SH-SY5Y (cell line): ENCODE results near the gene DIDO1.

ENCODE experiments used
- GATA2 ChIP-seq: IDR thresholded peaks from 2 replicates; pipeline ENCODE4 v1.6.1; 2011; ENCODE audit warnings: mild to moderate bottlenecking, low read depth, low read length
- GATA3 ChIP-seq: IDR thresholded peaks from 2 replicates; pipeline ENCODE4 v1.6.1; 2011; ENCODE audit warnings: low read depth, mild to moderate bottlenecking, low read length, moderate library complexity

DIDO1 gene

DNA sequence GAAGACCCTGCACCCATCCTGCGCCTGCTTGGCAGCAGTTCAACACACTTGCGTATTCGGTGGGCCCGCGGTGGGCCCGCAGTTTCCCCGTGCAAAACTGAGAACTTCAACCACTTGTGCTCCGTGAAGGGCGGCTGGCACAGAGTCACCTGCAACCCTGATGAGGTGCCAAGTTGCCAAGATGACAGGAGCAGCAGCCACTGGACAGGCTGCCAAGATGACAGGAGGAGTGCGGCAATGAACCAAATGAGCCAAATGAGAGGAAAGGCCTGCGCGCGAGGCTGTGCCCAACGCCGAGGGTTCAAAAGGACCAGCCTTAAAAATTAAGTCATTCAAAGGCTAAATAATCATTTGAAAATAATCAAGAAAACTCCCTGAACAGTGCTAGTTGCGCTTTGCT, 20.1 kb downstream of the DIDO1 start:
- TF ChIP-seq GATA2 (no peak), GATA3 (no peak)

GRCh38 chr20:62905536-62906117, 20.7 kb downstream of the DIDO1 start:
- TF ChIP-seq GATA3 (no peak), GATA2 (no peak)

DNA sequence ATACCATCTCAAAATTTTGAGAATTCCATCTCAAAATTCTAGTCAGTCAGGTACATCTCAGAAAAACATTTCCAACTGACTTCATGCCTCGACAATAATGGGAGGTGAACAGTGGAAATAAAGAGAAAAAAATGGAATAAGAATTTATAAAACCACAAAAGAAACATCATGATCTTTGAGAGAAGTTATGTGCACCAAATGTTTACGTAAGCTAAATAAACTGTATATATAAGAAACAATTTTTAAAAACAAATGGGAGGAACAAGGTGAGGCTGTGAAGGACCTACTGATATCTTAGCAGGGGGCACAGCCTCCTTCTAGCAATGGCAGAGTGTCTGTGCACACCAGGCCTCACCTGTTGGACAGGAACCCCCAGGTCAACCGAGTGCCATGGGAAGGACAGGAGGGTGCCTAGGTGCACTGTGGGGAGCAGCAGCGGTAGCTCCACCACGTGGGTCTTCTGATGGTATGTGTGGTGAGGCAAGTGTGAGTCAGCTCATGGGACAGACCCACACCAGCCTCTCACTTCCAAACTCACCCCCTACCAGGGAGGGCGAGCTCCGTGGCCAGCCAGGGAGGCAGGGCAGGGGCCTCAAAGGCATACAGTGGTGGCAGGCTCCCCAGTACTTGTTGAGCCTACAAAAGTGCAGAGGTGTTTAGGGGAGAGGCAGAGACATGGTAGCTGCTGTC, 23.2 kb downstream of the DIDO1 start:
- no peak for TF ChIP-seq GATA3
- no peak for TF ChIP-seq GATA2

GRCh38 chr20:62901891-62902290, 24.4 kb downstream of the DIDO1 start:
- no peak for TF ChIP-seq GATA2
- no peak for TF ChIP-seq GATA3

GRCh38 chr20:62900692-62901584, 25.4 kb downstream of the DIDO1 start:
- TF ChIP-seq GATA3, result no peak
- TF ChIP-seq GATA2, result no peak

- no peak for TF ChIP-seq GATA3
- TF ChIP-seq GATA2, result no peak
These were observed 26.1 kb downstream of the DIDO1 start for GRCh38 chr20:62900052-62900691.

DNA sequence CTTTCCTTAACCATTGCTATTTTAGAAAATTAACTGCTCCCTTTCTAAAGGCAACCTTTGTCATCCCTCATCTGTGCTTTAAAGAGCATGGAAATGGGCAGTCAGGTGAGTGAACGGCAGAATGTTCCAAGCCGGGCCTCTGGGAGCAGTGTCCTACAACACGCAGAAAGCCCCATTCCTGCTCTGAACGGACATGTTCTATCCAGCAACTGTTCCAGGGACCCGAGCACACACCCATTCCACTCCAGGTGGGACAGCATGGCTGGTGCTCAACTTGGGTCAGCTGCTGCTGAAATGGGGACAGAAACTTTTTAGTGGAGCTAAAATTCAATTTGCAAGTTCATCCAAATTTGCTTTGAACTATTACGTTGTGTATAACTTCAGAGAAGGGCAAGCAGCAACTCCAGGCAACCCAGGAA, 26.7 kb downstream of the DIDO1 start:
- TF ChIP-seq GATA3, result no peak
- no peak for TF ChIP-seq GATA2

- TF ChIP-seq GATA2 (no peak), GATA3 (no peak)
These were observed 27.2 kb downstream of the DIDO1 start for GRCh38 chr20:62898970-62899632.

GRCh38 chr20:62898093-62898964, 28.0 kb downstream of the DIDO1 start:
- TF ChIP-seq GATA2 (no peak), GATA3 (no peak)

DNA sequence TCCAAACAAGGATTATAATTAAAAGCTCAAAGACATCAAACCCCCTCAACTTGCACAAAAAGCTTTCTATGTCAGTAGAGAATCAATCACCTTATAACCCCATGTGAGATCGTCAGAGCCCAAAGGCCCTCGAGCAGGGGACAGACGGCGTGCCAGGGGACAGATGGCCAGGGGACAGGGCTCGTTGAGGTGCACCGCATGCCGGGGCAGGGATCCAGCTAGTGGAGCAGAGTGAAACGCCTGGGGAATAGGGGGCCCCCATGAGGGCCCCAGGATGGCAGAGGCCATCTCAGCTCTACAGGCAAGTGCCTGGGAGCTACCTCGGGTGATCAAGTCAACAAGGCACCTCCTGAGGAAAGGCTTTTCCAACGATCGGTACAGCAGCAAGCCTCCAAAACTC, 28.6 kb downstream of the DIDO1 start:
- TF ChIP-seq GATA3 (no peak), GATA2 (no peak)

DNA sequence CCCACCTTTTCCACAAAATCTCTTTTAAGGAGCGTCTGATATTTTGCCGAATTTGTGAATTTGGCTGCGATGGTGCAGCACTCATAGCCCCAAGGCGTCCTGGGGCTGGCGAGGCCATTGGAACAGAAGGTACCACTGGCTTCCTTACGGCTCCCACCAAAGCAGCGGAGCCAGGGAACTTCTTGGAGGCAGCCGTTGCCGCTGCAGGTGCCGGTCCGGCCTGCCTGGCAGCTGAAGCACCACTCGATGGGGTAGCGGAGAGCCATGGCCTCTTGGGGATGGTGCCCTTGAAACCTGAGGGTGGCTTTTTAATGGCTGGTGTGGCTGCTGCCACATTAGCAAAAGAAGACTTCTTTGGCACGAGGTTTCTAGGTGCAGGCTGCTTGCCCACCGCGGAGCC, 29.8 kb downstream of the DIDO1 start:
- TF ChIP-seq GATA3 (no peak), GATA2 (no peak)

- TF ChIP-seq GATA2 (no peak), GATA3 (no peak)
These were observed 30.8 kb downstream of the DIDO1 start for GRCh38 chr20:62895539-62895938.

GRCh38 chr20:62894261-62894660, 32.0 kb downstream of the DIDO1 start:
- TF ChIP-seq GATA2, result no peak
- TF ChIP-seq GATA3, result no peak

DNA sequence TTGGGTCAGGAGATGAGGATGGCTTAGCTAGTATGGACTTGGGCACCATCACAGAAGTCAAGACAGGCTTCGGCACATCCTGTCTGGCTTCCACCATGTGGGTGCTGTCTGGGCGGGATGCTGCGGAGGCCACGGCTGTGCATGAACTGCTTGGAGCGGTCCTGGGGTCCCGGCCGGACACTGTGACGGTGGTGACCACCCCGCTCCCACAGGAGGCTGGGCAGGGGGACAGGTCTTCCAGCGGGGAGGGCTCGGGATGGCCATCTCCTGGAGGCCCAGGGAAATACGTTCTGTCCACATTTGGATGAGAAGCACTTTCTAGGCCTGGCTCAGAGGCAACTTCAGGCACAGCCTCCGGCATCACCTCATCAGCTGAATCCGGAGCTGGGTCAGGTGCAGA, 32.6 kb downstream of the DIDO1 start:
- TF ChIP-seq GATA2 (no peak), GATA3 (no peak)
